ENCODE data around the gene RABGAP1.

The RABGAP1 gene

GRCh38 chr9:123089040-123089439 lies 148.2 kb downstream of the RABGAP1 start:
- Histone ChIP-seq H3F3A (ENCODE audit: insufficient read depth, low read length) (peaks cover 11% of the 10 kb centered on the region), H2AFZ (ENCODE audit: low read length) (no peak overlapping the region), H3K4me2 (ENCODE audit: low read depth, low read length) (no peak overlapping the region), H4K20me1 (ENCODE audit: insufficient read depth, low read length) (no peaks in the 10 kb centered on the region), H3K4me3 (ENCODE audit: low read length) (no peak overlapping the region), H3K27me3 (replicated peaks; ENCODE audit: insufficient read depth, low read length) (no peaks in the 10 kb centered on the region), H3K4me1 (ENCODE audit: low read length) (peaks cover 20% of the 10 kb centered on the region), H3K9me3 (replicated peaks; ENCODE audit: insufficient read depth, low read length) (no peaks in the 10 kb centered on the region), H3K27ac (ENCODE audit: low read length) (no peak overlapping the region), H3K9ac (ENCODE audit: low read length) (no peak overlapping the region), H3K9me2 (replicated peaks; ENCODE audit: insufficient read depth, low read length) (no peaks in the 10 kb centered on the region), H3K36me3 (replicated peaks; ENCODE audit: insufficient read depth, low read length) (no peaks in the 10 kb centered on the region), H3K79me2 (ENCODE audit: low read length) (no peaks in the 10 kb centered on the region)
- TF ChIP-seq EZH2 (optimal IDR thresholded peaks at IDR 0.05; ENCODE audit: low read depth, low read length), result no peak
- no peak for TF ChIP-seq EZH2phosphoT487 (IDR thresholded peaks at IDR 0.05; ENCODE audit: low read length)
- TF ChIP-seq CTCF (IDR thresholded peaks at IDR 0.05; ENCODE audit: low read length), result no peak
- no peak for DNase-seq

GRCh38 chr9:123089790-123090189 lies 149.0 kb downstream of the RABGAP1 start:
- no peaks in the 10 kb centered on the region for H4K20me1 ChIP-seq (ENCODE audit: insufficient read depth, low read length)
- H2AFZ ChIP-seq (ENCODE audit: low read length), result no peak overlapping the region
- no peak overlapping the region for H3K27ac ChIP-seq (ENCODE audit: low read length)
- no peaks in the 10 kb centered on the region for H3K27me3 ChIP-seq (replicated peaks; ENCODE audit: insufficient read depth, low read length)
- no peak overlapping the region for H3K9ac ChIP-seq (ENCODE audit: low read length)
- no peak for TF ChIP-seq EZH2 (optimal IDR thresholded peaks at IDR 0.05; ENCODE audit: low read depth, low read length)
- no peak for TF ChIP-seq EZH2phosphoT487 (IDR thresholded peaks at IDR 0.05; ENCODE audit: low read length)
- no peak for TF ChIP-seq CTCF (IDR thresholded peaks at IDR 0.05; ENCODE audit: low read length)
- H3K4me3 ChIP-seq (ENCODE audit: low read length), result no peak overlapping the region
- no peaks in the 10 kb centered on the region for H3K9me3 ChIP-seq (replicated peaks; ENCODE audit: insufficient read depth, low read length)
- H3K4me1 ChIP-seq (ENCODE audit: low read length), result peaks cover 20% of the 10 kb centered on the region
- DNase-seq, result no peak
- H3K4me2 ChIP-seq (ENCODE audit: low read depth, low read length), result no peak overlapping the region
- no peaks in the 10 kb centered on the region for H3K9me2 ChIP-seq (replicated peaks; ENCODE audit: insufficient read depth, low read length)
- H3K79me2 ChIP-seq (ENCODE audit: low read length), result no peaks in the 10 kb centered on the region
- H3K36me3 ChIP-seq (replicated peaks; ENCODE audit: insufficient read depth, low read length), result no peaks in the 10 kb centered on the region
- peaks cover 11% of the 10 kb centered on the region for H3F3A ChIP-seq (ENCODE audit: insufficient read depth, low read length)

- H3K27me3 ChIP-seq (replicated peaks; ENCODE audit: insufficient read depth, low read length), result no peaks in the 10 kb centered on the region
- no peak overlapping the region for H3K4me3 ChIP-seq (ENCODE audit: low read length)
- H3K4me1 ChIP-seq (ENCODE audit: low read length), result peaks cover 23% of the 10 kb centered on the region
- H3K36me3 ChIP-seq (replicated peaks; ENCODE audit: insufficient read depth, low read length), result no peaks in the 10 kb centered on the region
- peaks cover 11% of the 10 kb centered on the region for H3F3A ChIP-seq (ENCODE audit: insufficient read depth, low read length)
- H3K9me2 ChIP-seq (replicated peaks; ENCODE audit: insufficient read depth, low read length), result no peaks in the 10 kb centered on the region
- TF ChIP-seq EZH2phosphoT487 (IDR thresholded peaks at IDR 0.05; ENCODE audit: low read length), result no peak
- TF ChIP-seq CTCF (IDR thresholded peaks at IDR 0.05; ENCODE audit: low read length), result no peak
- no peak for TF ChIP-seq EZH2 (optimal IDR thresholded peaks at IDR 0.05; ENCODE audit: low read depth, low read length)
- no peak overlapping the region for H3K9ac ChIP-seq (ENCODE audit: low read length)
- DNase-seq, result no peak
- H3K79me2 ChIP-seq (ENCODE audit: low read length), result no peaks in the 10 kb centered on the region
- no peak overlapping the region for H3K4me2 ChIP-seq (ENCODE audit: low read depth, low read length)
- no peak overlapping the region for H2AFZ ChIP-seq (ENCODE audit: low read length)
- H3K9me3 ChIP-seq (replicated peaks; ENCODE audit: insufficient read depth, low read length), result no peaks in the 10 kb centered on the region
- no peak overlapping the region for H3K27ac ChIP-seq (ENCODE audit: low read length)
- H4K20me1 ChIP-seq (ENCODE audit: insufficient read depth, low read length), result no peaks in the 10 kb centered on the region
Observed at GRCh38 chr9:123090198-123090896, 149.5 kb downstream of the RABGAP1 start.
